Caco-2 (cell line): ENCODE data around the gene SELENOI. TPM values are rescaled to one million over a fixed set of nuclear protein-coding genes. Genes with fewer than 3 reads are reported as not detected.

Experiments
- BruUV-seq: library from RNA; stranded (reverse); fragments of 400-500 nt; replicated peaks from 2 replicates; lab custom pipeline; 2021; lab: Mats Ljungman, UMichigan
- CTCF ChIA-PET: fragments of 300-600 bp; sonication (Branson Sonifier 250); formaldehyde crosslinking; loops from one replicate; lab custom pipeline; 2022; ENCODE audit warnings: antibody characterized with exemption; lab: Charles Lee
- POLR2A ChIA-PET: fragments of 300-600 bp; sonication (Branson Sonifier 250); formaldehyde crosslinking; loops from one replicate; lab custom pipeline; 2022; ENCODE audit warnings: antibody characterized with exemption; lab: Charles Lee
- DNase-seq, 2 experiments: peaks; one replicate each; pipeline versions ENCODE4 v3.0.0 to v3.0.0-alpha.2; 2020 to 2022
- H3K27me3 ChIP-seq: replicated peaks from 2 replicates; pipeline ENCODE4 v1.6.0; 2011; ENCODE audit warnings: low read length; ENCODE audit not compliant: control insufficient read depth, insufficient read depth
- H3K36me3 ChIP-seq: 2 replicates; pipeline ENCODE4 v1.5.1; 2011; ENCODE audit warnings: low read length; ENCODE audit not compliant: control insufficient read depth, insufficient read depth
- H3K4me1 ChIP-seq: fragments of 250-450 bp; sonication (Bioruptor Pico); 2 replicates; pipeline ENCODE4 v1.5.1; 2020; ENCODE audit warnings: mild to moderate bottlenecking
- H3K4me3 ChIP-seq: 2 replicates; pipeline ENCODE4 v1.5.1; 2011; ENCODE audit warnings: low read depth, mild to moderate bottlenecking, control low read depth, low read length
- H3K9me3 ChIP-seq: fragments of 250-450 bp; sonication (Bioruptor Pico); 2 replicates; pipeline ENCODE4 v1.5.1; 2020; ENCODE audit warnings: mild to moderate bottlenecking, moderate library complexity
- H3K27ac Mint-ChIP-seq: one replicate; pipeline ENCODE4 v1.8.0; 2022; ENCODE audit warnings: mixed read lengths; ENCODE audit not compliant: unreplicated experiment
- H3K27me3 Mint-ChIP-seq: one replicate; pipeline ENCODE4 v1.8.0; 2022; ENCODE audit warnings: mixed read lengths; ENCODE audit not compliant: insufficient read depth, unreplicated experiment
- H3K36me3 Mint-ChIP-seq: one replicate; pipeline ENCODE4 v1.8.0; 2022; ENCODE audit warnings: mild to moderate bottlenecking, mixed read lengths; ENCODE audit not compliant: insufficient read depth, unreplicated experiment
- H3K4me1 Mint-ChIP-seq: one replicate; pipeline ENCODE4 v1.8.0; 2022; ENCODE audit warnings: low read depth, mixed read lengths; ENCODE audit not compliant: unreplicated experiment
- H3K4me3 Mint-ChIP-seq: one replicate; pipeline ENCODE4 v1.8.0; 2022; ENCODE audit warnings: mild to moderate bottlenecking, moderate library complexity, mixed read lengths; ENCODE audit not compliant: unreplicated experiment
- H3K9me3 Mint-ChIP-seq: one replicate; pipeline ENCODE4 v1.8.0; 2022; ENCODE audit warnings: mixed read lengths; ENCODE audit not compliant: unreplicated experiment
- CTCF ChIP-seq, 2 experiments: fragments of 200-600 bp in 1 of 2; IDR thresholded peaks; 1 replicate in 1 of 2; 2 replicates in 1 of 2; pipeline versions ENCODE4 v1.5.1 to v1.8.0; 2011 to 2022; ENCODE audit warnings: antibody characterized with exemption in 1 of 2, control low read depth in 1 of 2, inconsistent platforms in 1 of 2, low read depth in 1 of 2, low read length in 1 of 2, mild to moderate bottlenecking in 1 of 2, moderate library complexity in 1 of 2; ENCODE audit not compliant: insufficient read depth in 1 of 2, severe bottlenecking in 1 of 2, unreplicated experiment in 1 of 2
- intact Hi-C: fragments of 100-400 bp; cut with micrococcal nuclease; formaldehyde crosslinking; loops from one replicate; pipeline ENCODE4 v1.10.0; 2022; ENCODE audit not compliant: unreplicated experiment
- total RNA-seq: library from RNA; stranded (reverse); gene quantifications from 2 replicates; pipeline ENCODE4 v1.2.3, GENCODE V29; 2022

SELENOI gene
- total RNA-seq, 1 experiment from 2014 or later = 68.9 TPM

- Mint-ChIP-seq H3K4me1 (no peaks in the 10 kb centered on the region), H3K27me3 (no peaks in the 10 kb centered on the region), H3K4me3 (no peak overlapping the region), H3K9me3 (no peaks in the 10 kb centered on the region), H3K36me3 (peaks cover 15% of the 10 kb centered on the region), H3K27ac (no peak overlapping the region)
- TF ChIP-seq CTCF (IDR thresholded peaks at IDR 0.05; ENCODE audit: insufficient read depth in 1 of 2, low read depth in 1 of 2, low read length in 1 of 2, severe bottlenecking in 1 of 2, unreplicated experiment in 1 of 2) = no peak
- POLR2A ChIA-PET = no interaction called here
- H3K36me3 ChIP-seq = no peaks in the 10 kb centered on the region
- intact Hi-C loops = no loop called here
- BruUV-seq = TSS peak; percentile 7
- no peaks in the 10 kb centered on the region for H3K27me3 ChIP-seq
- DNase-seq = no peak
- H3K4me1 ChIP-seq = no peaks in the 10 kb centered on the region
- H3K9me3 ChIP-seq = no peaks in the 10 kb centered on the region
- no peak overlapping the region for H3K4me3 ChIP-seq
- CTCF ChIA-PET = no interaction called here
These were observed 53.9 kb downstream of the SELENOI start for GRCh38 chr2:26399771-26400376.

DNA sequence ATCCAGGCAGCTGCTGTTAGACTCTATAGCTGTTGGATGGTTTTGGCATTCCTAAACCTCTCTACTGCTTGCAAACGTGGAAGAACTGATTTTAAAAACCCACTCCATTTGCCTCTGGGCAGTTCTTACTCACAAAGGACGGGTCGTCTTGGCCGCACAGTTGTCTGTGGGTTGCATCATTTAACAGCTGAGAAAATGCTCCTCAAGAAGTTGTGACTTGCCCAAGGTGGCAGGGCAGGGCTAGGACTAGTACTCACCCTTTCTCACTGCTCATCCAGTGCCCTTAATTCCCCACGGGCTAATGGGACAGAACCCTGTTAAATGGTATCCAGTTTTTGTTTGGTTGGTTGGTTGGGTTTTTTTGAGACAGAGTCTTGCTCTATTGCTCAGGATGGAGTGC is 54.8 kb downstream of the SELENOI start:
- Mint-ChIP-seq H3K9me3 (no peaks in the 10 kb centered on the region), H3K27me3 (no peaks in the 10 kb centered on the region), H3K4me3 (no peak overlapping the region), H3K4me1 (no peaks in the 10 kb centered on the region), H3K36me3 (peaks cover 9% of the 10 kb centered on the region), H3K27ac (no peak overlapping the region)
- BruUV-seq = no TSS peak
- no peak for DNase-seq
- Histone ChIP-seq H3K4me3 (no peak overlapping the region), H3K36me3 (no peaks in the 10 kb centered on the region), H3K27me3 (no peaks in the 10 kb centered on the region), H3K4me1 (no peaks in the 10 kb centered on the region), H3K9me3 (no peaks in the 10 kb centered on the region)
- TF ChIP-seq CTCF (IDR thresholded peaks at IDR 0.05; ENCODE audit: insufficient read depth in 1 of 2, low read depth in 1 of 2, low read length in 1 of 2, severe bottlenecking in 1 of 2, unreplicated experiment in 1 of 2) = no peak
- intact Hi-C loops = no loop called here
- POLR2A ChIA-PET = no interaction called here
- CTCF ChIA-PET = no interaction called here

DNA sequence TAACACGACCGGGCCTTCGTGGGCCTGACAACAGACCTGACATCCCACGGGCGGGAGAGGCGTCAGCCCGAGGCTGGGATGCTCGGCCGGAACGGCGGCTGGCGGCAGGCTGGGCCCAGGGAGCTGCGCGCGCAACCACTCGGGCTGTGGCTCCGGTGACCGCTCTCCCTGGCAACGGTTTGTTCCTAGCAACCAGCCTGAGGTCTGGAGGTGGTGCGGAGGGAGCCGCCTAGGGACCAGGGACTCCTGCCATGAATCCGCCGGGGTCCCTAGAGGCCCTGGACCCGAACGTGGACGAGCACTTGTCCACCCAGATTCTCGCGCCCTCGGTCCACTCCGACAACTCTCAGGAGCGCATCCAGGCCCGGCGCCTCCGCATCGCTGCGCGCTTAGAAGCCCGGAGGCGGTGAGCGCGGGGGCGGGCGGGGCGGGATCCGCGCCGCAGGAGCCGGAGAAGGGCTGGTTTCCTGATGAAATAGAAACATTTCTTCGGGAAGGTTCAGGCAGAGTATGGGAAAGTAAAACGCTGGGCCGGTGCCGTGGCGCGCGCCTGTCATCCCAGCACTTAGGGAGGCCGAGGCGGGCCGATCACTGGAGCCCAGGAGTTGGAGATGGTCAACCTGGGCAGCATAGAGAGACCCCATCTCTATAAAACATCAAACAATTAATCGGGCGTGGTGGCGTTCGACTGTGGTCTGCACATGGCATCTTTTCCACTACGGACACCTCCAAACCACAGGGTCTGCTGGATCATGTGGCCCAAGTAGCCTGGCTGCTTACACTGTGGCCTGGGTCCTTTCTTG is 56.0 kb downstream of the SELENOI start, which contains the start of gene DRC1:
Gene DRC1, plus strand, starts transcription at position 182 of the 803 bp plus-strand sequence. Its CDS starts 70 bp downstream, at position 252.
- Mint-ChIP-seq H3K27me3 (no peaks in the 10 kb centered on the region), H3K36me3 (peaks cover 3% of the 10 kb centered on the region), H3K4me1 (no peaks in the 10 kb centered on the region), H3K9me3 (no peaks in the 10 kb centered on the region), H3K4me3 (no peak within 1 kb of the TSS), H3K27ac (no peak within 1 kb of the TSS)
- Histone ChIP-seq H3K4me1 (no peaks in the 10 kb centered on the region), H3K36me3 (no peaks in the 10 kb centered on the region), H3K4me3 (peak within 1 kb of the TSS; percentile 20; the same call in 1 of the 2 replicates), H3K27me3 (no peaks in the 10 kb centered on the region), H3K9me3 (no peaks in the 10 kb centered on the region)
- ChIA-PET POLR2A (no interaction called here), CTCF (no interaction called here)
- intact Hi-C loops = no loop called here
- peak; percentile 62 to 66 for DNase-seq
- no TSS peak for BruUV-seq
- no peak for TF ChIP-seq CTCF (IDR thresholded peaks at IDR 0.05; ENCODE audit: insufficient read depth in 1 of 2, low read depth in 1 of 2, low read length in 1 of 2, severe bottlenecking in 1 of 2, unreplicated experiment in 1 of 2)
